A549 (cell line): ENCODE data around the gene XAGE5. TPM values are rescaled to one million over a fixed set of nuclear protein-coding genes. Genes with fewer than 3 reads are reported as not detected.
"Not testable (repeated sequence)": the region's sequence is repeated elsewhere in the genome, so short reads cannot be mapped to it uniquely, and the experiment has no call there.

ENCODE experiments used
- ATAC-seq, 2 experiments: fragments of 200-7000 bp in 1 of 2; fragments of >200 bp in 1 of 2; cut with Nextera tagmentation in 1 of 2; cut with Tn5 transposase in 1 of 2; 3 replicates each; pipeline versions ENCODE4 v1.8.0 to v1.9.1; 2018 to 2020; ENCODE audit warnings: mild to moderate bottlenecking in 1 of 2, moderate library complexity in 1 of 2
- CTCF ChIA-PET: fragments of 300-600 bp; sonication (Branson Sonifier 250); formaldehyde crosslinking; extraction: SDS; loops from one replicate; lab custom pipeline; 2021; ENCODE audit warnings: antibody characterized with exemption, inconsistent platforms; lab: Yijun Ruan, JAX
- POLR2A ChIA-PET: fragments of 350-600 bp; formaldehyde crosslinking; extraction: SDS; loops from one replicate; lab custom pipeline; 2021; ENCODE audit warnings: antibody characterized with exemption, inconsistent platforms; lab: Yijun Ruan, JAX
- DNase-seq, 2 experiments: peaks; one replicate each; pipeline versions ENCODE4 v3.0.0 to v3.0.0-alpha.2; 2011 to 2016; ENCODE audit warnings: low read depth in 1 of 2, low spot score in 1 of 2
- FAIRE-seq: peaks from 2 replicates; lab custom pipeline; 2011; peaks lifted over from hg19 to GRCh38; lab: Jason Lieb, UNC
- H3K27ac ChIP-seq, 2 experiments: fragments of >200 bp; sonication (Bioruptor Twin); formaldehyde crosslinking; 3 replicates each; pipeline ENCODE4 v1.5.1; 2016 to 2017
- H3K4me1 ChIP-seq: fragments of >200 bp; sonication (Bioruptor Twin); formaldehyde crosslinking; 3 replicates; pipeline ENCODE4 v1.6.1; 2016
- H3K4me2 ChIP-seq: fragments of >200 bp; sonication (Bioruptor Twin); formaldehyde crosslinking; 3 replicates; pipeline ENCODE4 v1.6.1; 2016
- H3K4me3 ChIP-seq: fragments of >200 bp; sonication (Bioruptor Twin); formaldehyde crosslinking; 3 replicates; pipeline ENCODE4 v1.5.1; 2016
- H3K9me3 ChIP-seq: fragments of >200 bp; sonication (Bioruptor Twin); formaldehyde crosslinking; 3 replicates; pipeline ENCODE4 v1.6.1; 2016
- BHLHE40 ChIP-seq: IDR thresholded peaks from 2 replicates; pipeline ENCODE4 v1.6.1; 2012; ENCODE audit warnings: low read depth, low read length, inconsistent platforms
- CBX2 ChIP-seq: fragments of 200-600 bp; sonication (generic); IDR thresholded peaks from 2 replicates; pipeline ENCODE4 v1.6.1; 2016; ENCODE audit warnings: low read depth, mild to moderate bottlenecking, borderline replicate concordance
- CBX8 ChIP-seq: fragments of 200-600 bp; sonication (generic); IDR thresholded peaks from 2 replicates; pipeline ENCODE4 v1.6.1; 2016
- CEBPB ChIP-seq, 2 experiments: fragments of >200 bp in 1 of 2; sonication (Bioruptor Twin) in 1 of 2; formaldehyde crosslinking in 1 of 2; IDR thresholded peaks; 2 replicates each; pipeline ENCODE4 v1.6.1; 2012 to 2016
- CTCF ChIP-seq: fragments of >200 bp; sonication (Bioruptor Twin); formaldehyde crosslinking; IDR thresholded peaks from 3 replicates; pipeline ENCODE4 v1.5.1; 2016
- EP300 ChIP-seq, 2 experiments: fragments of >200 bp; sonication (Bioruptor Twin); formaldehyde crosslinking; IDR thresholded peaks; 2 replicates in 1 of 2; 3 replicates in 1 of 2; pipeline ENCODE4 v1.6.1; 2016 to 2017
- HDAC2 ChIP-seq: fragments of 200-600 bp; sonication (generic); IDR thresholded peaks from 2 replicates; pipeline ENCODE4 v1.6.1; 2016
- HES2 ChIP-seq: fragments of >200 bp; sonication (Bioruptor Twin); formaldehyde crosslinking; IDR thresholded peaks from 2 replicates; pipeline ENCODE4 v1.6.1; 2016
- HEYL ChIP-seq: fragments of 250-450 bp; sonication (Bioruptor Pico); IDR thresholded peaks from 2 replicates; pipeline ENCODE4 v1.8.0; 2021; ENCODE audit warnings: mild to moderate bottlenecking, moderate library complexity
- MAX ChIP-seq: IDR thresholded peaks from 2 replicates; pipeline ENCODE4 v1.6.1; 2012
- MYC ChIP-seq: IDR thresholded peaks from 2 replicates; pipeline ENCODE4 v1.6.1; 2012; ENCODE audit warnings: mild to moderate bottlenecking, inconsistent platforms, low read length, improper control_type of control experiment, borderline replicate concordance
- PBX3 ChIP-seq: IDR thresholded peaks from 2 replicates; pipeline ENCODE4 v1.6.1; 2012
- POLR2AphosphoS2 ChIP-seq: conservative IDR thresholded peaks from 2 replicates; pipeline ENCODE4 v1.6.1; 2012; ENCODE audit warnings: low read length, improper control_type of control experiment, inconsistent platforms
- RAD21 ChIP-seq, 2 experiments: fragments of >200 bp in 1 of 2; sonication (Bioruptor Twin) in 1 of 2; formaldehyde crosslinking in 1 of 2; IDR thresholded peaks in 1 of 2; conservative IDR thresholded peaks in 1 of 2; 2 replicates in 1 of 2; 3 replicates in 1 of 2; pipeline ENCODE4 v1.6.1; 2012 to 2018; ENCODE audit warnings: inconsistent platforms in 1 of 2
- RARB ChIP-seq: fragments of 250-450 bp; sonication (Bioruptor Pico); IDR thresholded peaks from 2 replicates; pipeline ENCODE4 v1.8.0; 2021; ENCODE audit warnings: mild to moderate bottlenecking, moderate library complexity
- RCOR1 ChIP-seq: fragments of 150-350 bp; IDR thresholded peaks from 2 replicates; pipeline ENCODE4 v1.6.1; 2014; ENCODE audit warnings: antibody characterized with exemption, low read length, low read depth
- REST ChIP-seq: fragments of 200-600 bp; sonication (generic); IDR thresholded peaks from 2 replicates; pipeline ENCODE4 v1.6.1; 2016; ENCODE audit warnings: antibody characterized with exemption, mild to moderate bottlenecking, moderate library complexity
- RFX5 ChIP-seq: fragments of 450-650 bp; IDR thresholded peaks from 2 replicates; pipeline ENCODE4 v1.7.1; 2014; ENCODE audit warnings: antibody characterized with exemption, mild to moderate bottlenecking, moderate library complexity
- SMC3 ChIP-seq: fragments of >200 bp; sonication (Bioruptor Twin); formaldehyde crosslinking; IDR thresholded peaks from 3 replicates; pipeline ENCODE4 v1.6.1; 2018; ENCODE audit warnings: inconsistent platforms
- SREBF2 ChIP-seq: fragments of 450-650 bp; IDR thresholded peaks from 2 replicates; pipeline ENCODE4 v1.6.1; 2014; ENCODE audit warnings: mild to moderate bottlenecking, moderate library complexity
- TP53 ChIP-seq: fragments of 250-450 bp; sonication (Bioruptor Pico); IDR thresholded peaks from 2 replicates; pipeline ENCODE4 v1.5.0; 2021; ENCODE audit warnings: mild to moderate bottlenecking, moderate library complexity
- USF2 ChIP-seq: fragments of 450-650 bp; IDR thresholded peaks from 2 replicates; pipeline ENCODE4 v1.6.1; 2014; ENCODE audit warnings: antibody characterized with exemption
- ZNF302 ChIP-seq: fragments of 250-450 bp; sonication (Bioruptor Pico); IDR thresholded peaks from 2 replicates; pipeline ENCODE4 v1.9.0; 2021; ENCODE audit warnings: inconsistent platforms, mild to moderate bottlenecking, moderate library complexity
- WGBS: methylation state at CpG from one replicate; pipeline ENCODE4 v1.1.6; 2017; ENCODE audit errors: missing lambda C conversion rate; 5-methylcytosine and 5-hydroxymethylcytosine counted together
- polyA plus RNA-seq, 4 experiments: library from polyadenylated mRNA; depleted of rRNA in 3 of 4; stranded (reverse); fragments of >200 nt; fragmentation: RNase III in 1 of 4; extraction: RNeasy Plus Mini Kit Qiagen cat#74134 plus additional on column Dnase treatment in 1 of 4; gene quantifications; 2 replicates in 3 of 4; 3 replicates in 1 of 4; pipeline ENCODE4 v1.2.3, GENCODE V29; 2011 to 2017

The XAGE5 gene
- polyA plus RNA-seq, 2 of the 4 experiments (the other 2 are of a cell fraction) = not detected

- no peak for TF ChIP-seq HEYL
- no peak for TF ChIP-seq CBX8
- TF ChIP-seq HDAC2 = no peak
- no peak for TF ChIP-seq SREBF2
- TF ChIP-seq RCOR1 = no peak
- TF ChIP-seq EP300 (IDR thresholded peaks at IDR 0.05) = no peak
- no peak for TF ChIP-seq PBX3
- TF ChIP-seq RFX5 = no peak
- no peak for TF ChIP-seq SMC3
- no peak for TF ChIP-seq ZNF302
- TF ChIP-seq USF2 = no peak
- TF ChIP-seq HES2 = no peak
- no peak for TF ChIP-seq CBX2
- TF ChIP-seq REST = no peak
- TF ChIP-seq POLR2AphosphoS2 = no peak
- TF ChIP-seq, all 56 proteins: peak for 0
- Histone ChIP-seq H3K4me1 (no peaks in the 10 kb centered on the region), H3K27ac (no peak overlapping the region), H3K4me2 (no peak overlapping the region), H3K9me3 (no peaks in the 10 kb centered on the region), H3K4me3 (no peak overlapping the region)
- FAIRE-seq = no peak
- WGBS = 75% methylated on average over 9 of the region's 9 CpGs
- ChIA-PET CTCF (interaction anchor here (0.6 kb wide), 1 partner anchor 280 kb away, joined by 3 read pairs; no protein-coding TSS in a partner anchor), POLR2A (no interaction called here)
- no peak for DNase-seq
- ATAC-seq = no peak
Measured at GRCh38 chrX:52852110-52852860, 41.2 kb downstream of the XAGE5 start.

GRCh38 chrX:52856991-52857525 lies 46.0 kb downstream of the XAGE5 start:
- DNase-seq, ATAC-seq, H3K4me1 ChIP-seq, H3K4me2 ChIP-seq, H3K27ac ChIP-seq, CTCF ChIA-PET, H3K4me3 ChIP-seq, H3K9me3 ChIP-seq, POLR2A ChIA-PET: not testable (repeated sequence)
- 7% methylated on average over 3 of the region's 4 CpGs for WGBS
- peak; percentile 18 for FAIRE-seq

GRCh38 chrX:52865343-52865998 lies 54.4 kb downstream of the XAGE5 start:
- no peak for FAIRE-seq
- Histone ChIP-seq H3K4me2 (peak overlapping the region; percentile 33; the same call in 1 of the 3 replicates), H3K9me3 (no peaks in the 10 kb centered on the region), H3K4me1 (no peaks in the 10 kb centered on the region), H3K27ac (no peak overlapping the region), H3K4me3 (no peak overlapping the region)
- CTCF ChIA-PET = interaction anchor here (0.7 kb wide), 1 partner anchor 356 kb away, joined by 3 read pairs; no protein-coding TSS in a partner anchor
- 9% methylated on average over 6 of the region's 6 CpGs for WGBS
- POLR2A ChIA-PET = no interaction called here
- no peak for ATAC-seq
- no peak for DNase-seq
- TF ChIP-seq MAX = no peak
- no peak for TF ChIP-seq CEBPB (IDR thresholded peaks at IDR 0.05)
- no peak for TF ChIP-seq MYC
- no peak for TF ChIP-seq RAD21 (conservative IDR thresholded peaks at IDR 0.05 in 1 of 2, IDR thresholded peaks at IDR 0.05 in 1 of 2)
- no peak for TF ChIP-seq EP300 (IDR thresholded peaks at IDR 0.05)
- TF ChIP-seq PBX3 = no peak
- no peak for TF ChIP-seq RARB (CRISPR knock-in tag)
- no peak for TF ChIP-seq CTCF
- TF ChIP-seq BHLHE40 = no peak
- TF ChIP-seq TP53 (CRISPR knock-in tag) = no peak
